GM19372 (cell line): ENCODE data around the gene RRP1.
A peak's percentile ranks its signal among the peaks of the same experiment; 100 is the strongest.

Source experiments
- ATAC-seq: cut with Tn5 transposase; IDR thresholded peaks from one replicate; pipeline ENCODE4 v1.9.1; 2021; ENCODE audit warnings: mild to moderate bottlenecking, low read depth, moderate library complexity; ENCODE audit not compliant: unreplicated experiment

Gene RRP1

DNA sequence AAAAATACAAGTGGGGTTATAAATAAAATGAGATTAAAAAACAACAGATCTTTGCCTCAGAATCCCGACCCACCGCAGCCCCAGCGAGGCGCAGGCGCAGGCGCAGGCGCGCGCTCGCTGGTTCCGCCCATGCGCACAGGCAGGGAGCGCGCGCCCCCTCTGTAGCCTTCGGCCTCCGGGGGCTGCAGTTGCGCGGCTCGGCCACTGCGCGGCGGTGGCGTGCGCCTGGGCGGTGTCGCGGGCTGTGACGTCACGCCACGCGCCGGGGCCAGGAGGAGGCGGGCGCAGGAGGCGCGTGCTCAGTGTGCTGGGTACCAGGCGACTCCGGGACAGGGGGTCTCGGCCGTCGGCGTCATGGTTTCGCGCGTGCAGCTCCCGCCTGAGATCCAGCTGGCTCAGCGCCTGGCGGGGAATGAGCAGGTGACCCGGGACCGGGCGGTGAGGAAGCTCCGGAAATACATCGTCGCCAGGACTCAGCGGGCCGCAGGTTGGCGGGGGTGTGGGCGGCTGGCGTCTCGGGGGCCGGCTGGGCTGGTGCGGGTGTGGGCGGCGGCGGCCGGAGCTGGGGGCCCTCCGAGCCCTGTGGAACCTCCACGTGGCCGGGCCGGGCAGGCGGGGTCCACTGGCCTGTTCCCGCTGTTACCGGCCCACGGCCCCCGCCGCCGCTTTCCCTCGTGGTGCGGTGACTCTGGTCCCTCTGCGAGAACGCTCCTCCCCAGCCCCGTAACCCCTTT is at the start of gene RRP1:
Gene RRP1, plus strand, starts transcription at position 302 of the 734 bp plus-strand sequence. Its CDS starts 53 bp downstream, at position 355.
- ATAC-seq = peak; percentile 87

DNA sequence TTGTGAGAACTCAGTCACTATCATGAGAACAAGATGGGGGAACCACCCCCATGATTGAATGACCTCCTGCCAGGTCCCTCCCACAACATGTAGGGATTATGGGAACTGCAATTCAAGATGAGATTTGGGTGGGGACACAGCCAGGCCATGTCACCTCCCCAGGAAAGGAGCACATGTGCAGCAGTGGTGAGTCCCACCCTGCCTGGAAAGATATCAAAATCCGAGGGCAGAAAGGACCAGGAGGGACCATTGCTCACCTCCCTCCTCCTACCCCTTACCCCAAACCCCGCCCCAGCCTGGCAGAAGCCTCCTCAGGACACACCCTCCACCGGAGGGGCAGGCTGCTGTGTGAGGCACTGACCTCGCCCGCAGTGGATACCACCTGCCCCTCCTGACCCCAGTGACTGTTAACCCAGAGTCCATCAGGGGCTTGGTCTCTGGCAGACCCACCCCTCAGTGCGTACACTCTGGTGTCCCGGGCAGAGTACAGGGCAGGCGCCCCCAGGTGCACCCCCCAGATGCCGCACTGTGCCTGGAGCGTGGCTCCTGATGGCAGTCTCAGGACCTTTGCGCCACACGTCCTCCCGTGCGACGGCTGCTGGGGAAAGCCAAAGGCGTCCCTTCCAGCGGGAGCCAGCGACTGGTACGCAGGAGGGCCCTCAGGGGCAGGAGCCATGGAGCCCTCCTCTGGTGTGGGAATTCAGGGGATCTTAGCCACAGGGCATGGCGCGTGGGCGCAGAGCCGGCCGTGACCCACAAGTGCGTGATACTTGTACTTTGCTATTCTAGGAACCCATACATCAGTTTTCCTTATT is 49.5 kb upstream of the RRP1 start:
- no peak for ATAC-seq

- no peak for ATAC-seq
These were observed 48.8 kb upstream of the RRP1 start for GRCh38 chr21:43740497-43741156.

GRCh38 chr21:43741423-43742096 is 47.8 kb upstream of the RRP1 start:
- no peak for ATAC-seq

DNA sequence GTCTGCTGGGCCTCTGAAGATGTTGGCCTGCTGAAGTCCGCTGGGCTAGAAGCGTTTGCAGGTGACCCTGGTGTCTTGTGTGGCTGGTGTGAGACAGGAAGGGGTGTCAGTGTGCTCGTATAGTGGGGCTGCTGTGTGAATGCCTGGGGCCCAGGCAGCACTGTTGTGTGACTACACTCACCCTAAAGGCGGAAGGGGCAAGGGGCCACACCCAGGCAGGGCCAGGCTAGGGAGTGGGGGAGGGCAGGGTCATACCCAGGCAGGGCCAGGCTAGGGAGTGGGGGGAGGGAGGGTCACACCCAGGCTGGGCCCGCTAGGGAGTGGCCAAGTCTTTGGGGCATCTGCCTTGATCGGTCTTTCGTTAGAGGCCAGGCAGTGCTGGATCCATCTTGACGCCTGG is 45.4 kb upstream of the RRP1 start:
- ATAC-seq = no peak

- no peak for ATAC-seq
These were observed 44.7 kb upstream of the RRP1 start for GRCh38 chr21:43744725-43745124.

DNA sequence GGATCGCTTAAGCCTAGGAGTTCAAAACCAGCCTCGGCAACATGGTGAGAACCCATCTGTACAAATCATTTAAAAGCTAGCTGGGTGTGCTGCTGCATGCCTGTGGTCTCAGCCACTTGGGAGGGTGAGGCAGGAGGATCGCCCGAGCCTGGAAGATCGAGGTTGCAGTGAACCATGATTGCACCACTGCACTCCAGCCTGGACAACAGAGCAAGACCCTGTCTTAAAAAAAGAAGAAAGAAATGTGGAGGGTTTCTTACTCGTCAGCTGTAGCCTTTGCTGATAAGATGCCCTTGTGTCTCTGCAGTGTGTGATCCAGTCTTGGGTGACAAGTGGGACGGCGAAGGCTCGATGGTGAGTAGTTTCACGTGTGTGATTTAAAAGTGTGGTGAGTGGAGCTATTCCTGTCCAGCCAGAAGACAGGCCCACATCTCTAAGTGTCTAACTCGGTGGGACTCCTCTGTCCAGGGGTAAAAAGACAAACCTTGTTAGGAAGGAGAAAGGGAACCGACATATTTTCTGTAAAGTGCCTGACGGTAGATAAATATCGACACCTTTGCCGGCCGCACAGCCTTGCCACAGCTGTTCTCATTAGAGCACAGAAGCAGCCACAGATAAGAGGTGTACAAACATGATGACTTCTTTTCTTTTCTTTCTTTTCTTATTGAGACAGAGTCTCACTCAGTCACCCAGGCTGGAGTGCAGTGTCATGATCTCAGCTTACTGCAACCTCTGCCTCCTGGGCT is 43.4 kb upstream of the RRP1 start:
- no peak for ATAC-seq

DNA sequence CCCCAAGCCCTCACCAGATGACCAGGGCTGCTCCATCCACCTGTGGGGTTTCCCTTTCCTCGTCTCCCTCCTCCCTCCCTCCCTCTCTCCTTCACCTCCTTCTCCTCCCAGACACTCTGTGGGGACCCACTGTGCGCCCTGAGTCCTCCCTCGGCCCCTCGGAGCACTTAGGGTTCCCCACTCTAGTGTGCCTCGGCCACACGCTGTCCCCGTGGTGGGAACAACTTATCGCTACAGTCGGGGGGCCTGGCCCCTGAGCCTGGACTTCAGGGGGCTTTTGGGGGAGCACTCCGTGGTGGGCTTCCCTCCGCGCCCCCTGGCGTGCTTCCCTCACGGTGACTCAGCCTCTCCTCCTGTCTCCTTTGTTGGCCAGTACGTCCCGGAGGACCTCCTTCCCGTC is 40.8 kb upstream of the RRP1 start:
- no peak for ATAC-seq

DNA sequence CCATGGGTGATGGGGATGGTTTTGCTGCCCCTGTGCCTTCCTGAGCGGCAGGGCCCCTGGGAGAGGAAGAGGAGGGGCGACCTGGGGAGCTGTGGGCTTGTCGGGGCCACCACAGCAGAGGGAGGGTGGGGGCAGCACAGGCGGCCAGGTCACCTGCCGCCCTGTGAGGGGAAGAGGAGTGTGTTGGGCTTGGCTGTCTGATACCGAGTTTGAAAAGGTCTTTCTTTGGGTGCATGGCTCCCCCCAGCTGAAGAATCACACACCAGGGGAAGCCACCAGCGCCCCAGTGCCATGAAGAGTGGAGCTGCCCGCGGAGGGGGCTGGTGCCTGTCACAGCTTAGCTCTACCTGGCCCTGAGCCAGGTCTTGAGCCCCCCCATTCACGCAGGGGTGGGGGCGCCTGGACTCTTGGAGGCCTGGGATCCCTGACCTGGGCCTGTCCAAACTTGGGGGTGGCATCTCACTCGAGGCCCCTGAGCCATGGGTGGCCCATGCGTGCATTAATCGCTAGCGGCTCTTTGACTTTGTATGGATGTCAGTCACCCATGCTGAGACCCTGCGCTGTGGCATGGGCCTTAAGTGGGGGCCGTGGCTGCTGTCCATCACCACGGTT is 39.6 kb upstream of the RRP1 start:
- no peak for ATAC-seq

GRCh38 chr21:43750339-43751033 is 38.9 kb upstream of the RRP1 start:
- ATAC-seq = no peak

DNA sequence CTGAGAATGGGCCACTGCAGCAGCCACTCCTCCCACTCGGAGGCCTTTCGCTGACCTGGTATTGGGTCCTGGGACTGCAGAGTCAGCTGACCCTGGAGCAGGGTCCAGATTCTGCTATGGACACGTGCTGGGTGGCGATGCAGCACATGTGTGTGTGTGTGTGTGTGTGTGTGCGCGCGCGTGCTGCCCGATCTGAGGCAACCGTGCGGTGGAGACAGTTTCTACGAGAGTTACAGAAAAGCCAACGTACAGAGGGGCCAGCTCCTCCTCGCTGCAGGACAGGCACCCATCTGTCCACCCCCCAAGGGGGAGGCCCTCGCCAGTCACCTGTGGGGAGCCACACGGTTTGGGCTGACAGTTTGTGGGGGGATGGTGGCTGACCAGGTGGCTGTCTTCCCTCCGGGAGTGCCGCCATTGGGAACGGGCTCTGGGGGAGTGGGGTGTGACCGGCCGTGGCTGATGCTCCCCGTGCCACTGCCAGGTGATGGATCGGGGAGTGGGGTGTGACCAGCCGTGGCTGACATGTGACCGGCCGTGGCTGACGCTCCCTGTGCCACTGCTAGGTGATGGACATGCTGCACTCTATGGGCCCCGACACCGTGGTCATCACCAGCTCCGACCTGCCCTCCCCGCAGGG is 37.3 kb upstream of the RRP1 start:
- no peak for ATAC-seq

- ATAC-seq = no peak
These were observed 36.5 kb upstream of the RRP1 start for GRCh38 chr21:43752758-43753438.

DNA sequence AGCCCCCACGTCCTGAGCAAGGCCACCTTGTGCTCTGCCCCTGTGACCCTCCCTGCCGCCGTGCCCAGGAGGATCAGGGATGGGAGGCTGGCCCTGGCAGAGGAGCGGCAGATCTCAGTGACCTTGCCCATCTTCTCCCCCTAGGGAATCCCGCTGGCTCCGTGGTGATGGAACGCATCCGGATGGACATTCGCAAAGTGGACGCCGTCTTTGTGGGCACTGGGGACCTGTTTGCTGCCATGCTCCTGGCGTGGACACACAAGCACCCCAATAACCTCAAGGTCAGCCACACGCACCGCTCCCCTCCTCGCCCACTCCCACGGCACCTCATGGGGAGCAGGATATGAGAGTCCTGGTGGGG is 36.0 kb upstream of the RRP1 start:
- no peak for ATAC-seq

- no peak for ATAC-seq
These were observed 34.2 kb upstream of the RRP1 start for GRCh38 chr21:43754948-43755781.

- no peak for ATAC-seq
These were observed 33.4 kb upstream of the RRP1 start for GRCh38 chr21:43755820-43756594.

DNA sequence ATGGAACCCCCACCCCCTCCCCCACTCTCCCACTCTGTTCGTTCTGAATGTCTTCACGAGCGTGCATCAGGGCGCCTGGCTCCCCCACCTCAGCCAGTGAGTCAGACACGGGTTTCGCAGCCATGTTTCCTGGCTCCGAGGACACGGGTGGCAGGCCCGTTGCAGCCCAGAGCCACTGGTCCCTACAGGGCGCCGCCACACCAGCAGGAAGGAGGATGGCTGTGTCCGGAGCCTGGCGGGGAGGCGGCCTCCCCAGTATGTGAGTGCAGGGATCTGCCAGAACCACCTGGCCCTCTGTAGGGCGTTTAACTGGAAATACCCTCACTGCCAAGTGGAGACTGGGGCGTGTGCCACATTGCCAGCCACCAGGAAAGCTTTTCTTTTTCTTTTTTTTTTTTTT is 31.8 kb upstream of the RRP1 start:
- ATAC-seq = no peak
